Panc1 (cell line): ENCODE data around the gene OR10H1.

Source experiments
- CTCF ChIP-seq: fragments of 450-650 bp; IDR thresholded peaks from 2 replicates; pipeline ENCODE4 v1.5.1; 2017; ENCODE audit warnings: mild to moderate bottlenecking
- REST ChIP-seq, 2 experiments: IDR thresholded peaks; 2 replicates each; pipeline ENCODE4 v1.6.1; 2011 to 2012; ENCODE audit warnings: low read depth in 2 of 2, control low read depth in 1 of 2, low read length in 1 of 2, mild to moderate bottlenecking in 1 of 2, moderate library complexity in 1 of 2; ENCODE audit not compliant: insufficient read depth in 1 of 2

GRCh38 chr19:15812060-15812722 is 3.3 kb downstream of the OR10H1 start:
- no peak for TF ChIP-seq CTCF
- no peak for TF ChIP-seq REST (IDR thresholded peaks at IDR 0.05; ENCODE audit: insufficient read depth in 1 of 2, low read depth in 2 of 2, low read length in 1 of 2)
